MG63 (cell line): ENCODE results near the gene SLC27A6. TPM values are rescaled to one million over a fixed set of nuclear protein-coding genes. Genes with fewer than 3 reads are reported as not detected.
"Not testable (repeated sequence)": the region's sequence is repeated elsewhere in the genome, so short reads cannot be mapped to it uniquely, and the experiment has no call there.

Source experiments
- DNase-seq: peaks from one replicate; pipeline ENCODE4 v3.0.0-alpha.2; 2020
- H3K27me3 ChIP-seq: fragments of 250-450 bp; sonication (Bioruptor Pico); 2 replicates; pipeline ENCODE4 v1.5.1; 2020; ENCODE audit warnings: mild to moderate bottlenecking, moderate library complexity
- H3K36me3 ChIP-seq: fragments of 250-450 bp; sonication (Bioruptor Pico); 2 replicates; pipeline ENCODE4 v1.5.1; 2020; ENCODE audit warnings: mild to moderate bottlenecking, moderate library complexity
- H3K4me3 ChIP-seq: fragments of 250-450 bp; sonication (Bioruptor Pico); 2 replicates; pipeline ENCODE4 v1.5.1; 2020; ENCODE audit warnings: mild to moderate bottlenecking, moderate library complexity
- H3K9me3 ChIP-seq: fragments of 250-450 bp; sonication (Bioruptor Pico); 2 replicates; pipeline ENCODE4 v1.5.1; 2020; ENCODE audit warnings: mild to moderate bottlenecking, moderate library complexity
- total RNA-seq: library from RNA; depleted of rRNA; stranded (reverse); fragments of >200 nt; shearing (Covaris generic); gene quantifications from 2 replicates; pipeline ENCODE4 v1.2.3, GENCODE V29; 2014; ENCODE audit warnings: low replicate concordance; rRNA removed

SLC27A6 gene
- 0.10 TPM in 1 of 2 replicates, not detected in the other for total RNA-seq

- peak; percentile 55 for DNase-seq
- H3K4me3 ChIP-seq = peak within 1 kb of the TSS; percentile 52
Observed at GRCh38 chr5:128965011-128965637, at the start of gene SLC27A6. Gene SLC27A6 (plus strand): TSS chr5:128965488. CDS start chr5:128966138, 650 bp downstream.

GRCh38 chr5:128919542-128919941 lies 45.7 kb upstream of the SLC27A6 start:
- Histone ChIP-seq H3K36me3 (no peaks in the 10 kb centered on the region), H3K4me3 (no peak overlapping the region), H3K9me3 (no peaks in the 10 kb centered on the region), H3K27me3 (no peaks in the 10 kb centered on the region)
- no peak for DNase-seq

More at GRCh38 chr5:128965011-128965637, at the start of gene SLC27A6:
- Histone ChIP-seq H3K27me3 (peaks cover 17% of the 10 kb centered on the region), H3K9me3 (no peaks in the 10 kb centered on the region; the same call in 1 of the 2 replicates), H3K36me3 (no peaks in the 10 kb centered on the region)

GRCh38 chr5:128920345-128921215 lies 44.7 kb upstream of the SLC27A6 start:
- H3K9me3 ChIP-seq = no peaks in the 10 kb centered on the region
- H3K4me3 ChIP-seq = no peak overlapping the region
- DNase-seq = peak; percentile 7
- no peaks in the 10 kb centered on the region for H3K36me3 ChIP-seq
- no peaks in the 10 kb centered on the region for H3K27me3 ChIP-seq

GRCh38 chr5:128924299-128924698 lies 41.0 kb upstream of the SLC27A6 start:
- Histone ChIP-seq H3K4me3 (no peak overlapping the region), H3K9me3 (no peaks in the 10 kb centered on the region), H3K27me3 (no peaks in the 10 kb centered on the region), H3K36me3 (no peaks in the 10 kb centered on the region)
- no peak for DNase-seq

- Histone ChIP-seq H3K27me3 (no peaks in the 10 kb centered on the region), H3K36me3 (no peaks in the 10 kb centered on the region), H3K4me3 (no peak overlapping the region), H3K9me3 (no peaks in the 10 kb centered on the region)
- no peak for DNase-seq
Observed at GRCh38 chr5:128925973-128926372, 39.3 kb upstream of the SLC27A6 start.

- Histone ChIP-seq H3K4me3 (no peak overlapping the region), H3K9me3 (no peaks in the 10 kb centered on the region), H3K36me3 (no peaks in the 10 kb centered on the region), H3K27me3 (no peaks in the 10 kb centered on the region)
- DNase-seq = no peak
Observed at GRCh38 chr5:128927644-128928043, 37.6 kb upstream of the SLC27A6 start.

GRCh38 chr5:128932232-128932631 lies 33.1 kb upstream of the SLC27A6 start:
- not testable (repeated sequence) for DNase-seq, H3K36me3 ChIP-seq, H3K4me3 ChIP-seq, H3K9me3 ChIP-seq, H3K27me3 ChIP-seq

GRCh38 chr5:128943100-128943499 lies 22.2 kb upstream of the SLC27A6 start:
- not testable (repeated sequence) for H3K4me3 ChIP-seq, H3K27me3 ChIP-seq, H3K36me3 ChIP-seq, DNase-seq, H3K9me3 ChIP-seq

- Histone ChIP-seq H3K4me3 (no peak overlapping the region), H3K27me3 (no peaks in the 10 kb centered on the region), H3K36me3 (no peaks in the 10 kb centered on the region), H3K9me3 (no peaks in the 10 kb centered on the region)
- no peak for DNase-seq
Observed at GRCh38 chr5:128949847-128950546, 15.3 kb upstream of the SLC27A6 start.

- not testable (repeated sequence) for H3K36me3 ChIP-seq, H3K9me3 ChIP-seq, H3K27me3 ChIP-seq, H3K4me3 ChIP-seq, DNase-seq
Observed at GRCh38 chr5:128951301-128951700, 14.0 kb upstream of the SLC27A6 start.

GRCh38 chr5:128956164-128956563 lies 9.1 kb upstream of the SLC27A6 start:
- no peak overlapping the region for H3K4me3 ChIP-seq
- H3K9me3 ChIP-seq = no peaks in the 10 kb centered on the region; the same call in 1 of the 2 replicates
- DNase-seq = no peak
- no peaks in the 10 kb centered on the region for H3K36me3 ChIP-seq
- H3K27me3 ChIP-seq = no peaks in the 10 kb centered on the region

- Histone ChIP-seq H3K4me3 (no peak overlapping the region), H3K36me3 (no peaks in the 10 kb centered on the region), H3K9me3 (no peaks in the 10 kb centered on the region; the same call in 1 of the 2 replicates), H3K27me3 (peaks cover 17% of the 10 kb centered on the region)
- DNase-seq = no peak
Observed at GRCh38 chr5:128962211-128962610, 3.1 kb upstream of the SLC27A6 start.

GRCh38 chr5:128965638-128966302 lies 482 bp downstream of the SLC27A6 start:
- Histone ChIP-seq H3K27me3 (peaks cover 17% of the 10 kb centered on the region), H3K36me3 (no peaks in the 10 kb centered on the region), H3K4me3 (peak overlapping the region; percentile 52), H3K9me3 (no peaks in the 10 kb centered on the region; the same call in 1 of the 2 replicates)
- DNase-seq = no peak

GRCh38 chr5:128966375-128966774 lies 1.1 kb downstream of the SLC27A6 start:
- Histone ChIP-seq H3K36me3 (no peaks in the 10 kb centered on the region), H3K4me3 (no peak overlapping the region), H3K27me3 (peaks cover 17% of the 10 kb centered on the region), H3K9me3 (no peaks in the 10 kb centered on the region)
- DNase-seq = no peak

- H3K9me3 ChIP-seq = no peaks in the 10 kb centered on the region
- no peak overlapping the region for H3K4me3 ChIP-seq
- H3K27me3 ChIP-seq = peaks cover 17% of the 10 kb centered on the region
- no peaks in the 10 kb centered on the region for H3K36me3 ChIP-seq
- DNase-seq = no peak
Observed at GRCh38 chr5:128966846-128967245, 1.6 kb downstream of the SLC27A6 start.

GRCh38 chr5:128973244-128973643 lies 8.0 kb downstream of the SLC27A6 start:
- Histone ChIP-seq H3K27me3 (no peaks in the 10 kb centered on the region; the same call in 1 of the 2 replicates), H3K9me3 (no peaks in the 10 kb centered on the region), H3K4me3 (no peak overlapping the region), H3K36me3 (no peaks in the 10 kb centered on the region)
- DNase-seq = no peak
